HG02938 (cell line): ENCODE data around the gene GNA12.
"Not testable (repeated sequence)": the region's sequence is repeated elsewhere in the genome, so short reads cannot be mapped to it uniquely, and the experiment has no call there.

Source experiments
- ATAC-seq: cut with Tn5 transposase; IDR thresholded peaks from one replicate; pipeline ENCODE4 v1.9.1; 2021; ENCODE audit warnings: mild to moderate bottlenecking, moderate library complexity; ENCODE audit not compliant: unreplicated experiment

The GNA12 gene

DNA sequence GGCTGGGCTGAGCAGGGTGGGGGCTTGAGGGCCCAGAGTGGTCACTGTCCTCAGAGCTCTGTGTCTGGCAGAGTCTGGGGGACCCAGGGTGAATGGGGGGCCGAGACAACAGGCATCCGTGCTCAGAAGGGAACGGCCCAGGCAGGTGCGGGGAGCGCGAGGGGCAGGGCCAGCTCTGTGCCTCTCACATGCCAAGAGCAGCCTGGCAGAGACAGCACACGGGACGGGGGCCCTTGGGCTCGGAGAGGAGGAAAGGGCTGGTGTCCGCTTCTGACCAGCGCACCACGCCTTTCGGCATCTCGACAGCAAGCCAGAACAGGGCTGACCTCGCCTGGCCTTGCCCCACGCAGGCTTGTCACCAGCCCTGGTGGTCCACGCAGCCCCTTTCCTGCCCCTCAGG lies 142.7 kb downstream of the GNA12 start:
- no peak for ATAC-seq

- ATAC-seq, result no peak
Measured at GRCh38 chr7:2700141-2700850, 143.8 kb downstream of the GNA12 start.

GRCh38 chr7:2699289-2699620 lies 144.9 kb downstream of the GNA12 start:
- ATAC-seq, result no peak

- peak; percentile 95 for ATAC-seq
Measured at GRCh38 chr7:2698581-2699288, 145.4 kb downstream of the GNA12 start.

DNA sequence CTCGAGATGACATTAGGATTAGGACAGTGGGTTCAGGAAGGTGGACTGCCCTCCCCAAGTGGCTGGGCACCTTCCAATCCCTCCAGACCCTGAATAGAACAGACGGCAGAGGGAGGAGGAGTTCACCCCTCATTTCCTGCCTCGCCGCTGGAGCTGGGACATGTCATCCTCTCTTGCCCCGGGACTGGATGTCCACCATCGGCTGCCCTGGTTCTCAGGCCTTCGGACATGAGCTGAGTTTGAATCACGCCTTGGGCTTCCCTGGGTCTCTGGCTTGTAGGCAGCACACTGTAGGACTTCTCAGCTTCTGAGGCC lies 150.0 kb downstream of the GNA12 start:
- ATAC-seq, result not testable (repeated sequence)

DNA sequence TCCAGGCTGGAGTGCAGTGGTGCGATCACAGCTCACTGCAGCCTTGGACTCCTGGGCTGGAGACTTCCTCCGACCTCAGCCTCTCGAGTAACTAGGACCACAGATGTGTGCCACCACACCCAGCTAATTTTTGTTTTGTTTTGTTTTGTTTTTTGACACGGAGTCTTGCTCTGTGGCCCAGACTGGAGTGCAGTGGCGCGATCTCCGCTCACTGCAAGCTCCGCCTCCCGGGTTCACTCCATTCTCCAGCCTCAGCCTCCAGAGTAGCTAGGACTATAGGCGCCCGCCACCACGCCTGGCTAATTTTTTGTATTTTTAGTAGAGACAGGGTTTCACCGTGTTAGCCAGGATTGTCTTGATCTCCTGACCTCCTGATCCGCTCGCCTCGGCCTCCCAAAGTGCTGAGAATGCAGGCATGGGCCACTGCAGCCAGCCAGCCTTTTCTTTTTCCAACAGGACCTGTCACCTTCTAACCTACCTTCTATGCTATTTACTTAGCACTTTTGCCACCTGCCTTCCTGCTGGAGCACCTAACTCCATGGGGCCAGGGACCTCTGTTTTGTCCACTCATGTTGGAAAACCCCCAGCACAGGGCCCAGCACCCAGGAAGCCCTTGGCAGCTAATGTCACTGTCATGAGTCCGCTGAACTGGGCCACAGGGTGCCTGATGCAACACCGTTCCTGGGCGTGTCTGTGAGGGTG lies 150.5 kb downstream of the GNA12 start:
- ATAC-seq, result not testable (repeated sequence)

- ATAC-seq, result no peak
Measured at GRCh38 chr7:2692543-2692942, 151.6 kb downstream of the GNA12 start.

- not testable (repeated sequence) for ATAC-seq
Measured at GRCh38 chr7:2691932-2692439, 152.1 kb downstream of the GNA12 start.

- no peak for ATAC-seq
Measured at GRCh38 chr7:2691011-2691707, 152.9 kb downstream of the GNA12 start.

- no peak for ATAC-seq
Measured at GRCh38 chr7:2689951-2690705, 154.0 kb downstream of the GNA12 start.

DNA sequence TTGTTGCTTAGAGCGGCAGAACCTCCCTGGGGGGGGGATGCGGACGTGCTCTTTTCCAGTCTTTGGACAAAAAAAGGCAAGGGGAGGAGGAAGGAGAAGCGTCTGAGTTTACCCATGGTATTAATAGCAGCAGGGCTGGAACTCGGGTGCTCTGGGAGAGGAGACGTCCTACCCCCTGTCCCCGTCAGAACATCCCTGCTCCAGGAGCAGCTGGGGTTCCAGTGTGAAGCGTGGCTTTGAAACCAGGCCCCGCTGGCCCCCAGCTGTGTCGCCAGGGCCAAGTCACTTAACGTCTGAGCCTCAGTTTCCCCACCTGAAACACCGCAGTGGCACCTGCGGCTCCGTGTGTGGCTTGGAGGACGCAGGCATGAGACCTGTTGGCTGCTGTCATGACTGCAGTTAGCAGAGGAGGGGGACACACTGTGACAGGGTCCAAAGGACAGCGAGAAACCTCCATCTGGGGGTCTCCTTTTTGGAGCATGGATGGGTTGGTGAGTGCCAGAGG lies 154.7 kb downstream of the GNA12 start:
- no peak for ATAC-seq

DNA sequence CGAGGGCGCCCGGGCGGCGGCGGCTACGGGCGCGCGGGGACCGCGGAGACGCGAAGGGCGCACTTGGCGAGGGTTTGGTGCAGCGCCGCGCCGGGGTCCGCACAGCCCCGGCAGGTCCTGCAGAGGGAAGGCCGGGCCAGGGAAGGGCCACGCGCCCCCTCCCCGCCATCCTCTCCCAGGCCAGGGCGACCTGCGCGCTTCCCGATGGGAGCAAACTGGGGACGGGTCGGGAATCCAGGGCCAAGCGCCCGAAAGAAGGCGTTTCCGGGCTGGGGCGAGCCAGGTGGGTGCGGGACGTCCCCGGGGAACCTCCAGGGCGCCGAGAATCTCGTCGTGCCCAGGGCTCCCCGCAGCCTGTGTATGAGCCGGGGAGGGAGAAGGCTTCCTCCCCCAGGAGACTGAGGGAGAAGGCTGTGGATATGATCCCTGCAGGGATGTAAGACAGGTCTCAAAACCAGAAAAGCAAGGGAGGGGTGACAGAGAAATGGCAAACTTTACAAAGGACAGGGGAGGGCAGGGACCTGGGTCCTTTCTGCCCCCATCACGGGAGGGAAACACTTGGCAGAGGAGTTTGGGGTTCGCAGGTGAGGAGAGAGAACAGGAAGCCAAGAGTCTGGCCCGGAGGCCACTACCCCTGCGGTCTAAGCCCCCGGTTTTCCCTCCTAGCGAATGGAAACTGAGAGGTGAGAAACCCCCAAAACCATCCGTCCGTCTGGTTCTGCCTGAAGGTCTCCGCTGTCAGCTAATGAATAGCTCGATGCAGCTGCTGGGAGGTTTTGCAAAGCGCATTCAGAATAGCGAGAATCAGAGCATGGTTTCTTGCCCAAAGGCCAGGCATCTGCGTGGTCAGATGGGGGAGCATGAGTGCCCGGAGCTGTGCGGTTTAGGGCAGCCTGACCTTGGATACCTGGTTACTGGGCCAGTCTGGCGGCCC lies 155.4 kb downstream of the GNA12 start:
- ATAC-seq, result peak; percentile 83

DNA sequence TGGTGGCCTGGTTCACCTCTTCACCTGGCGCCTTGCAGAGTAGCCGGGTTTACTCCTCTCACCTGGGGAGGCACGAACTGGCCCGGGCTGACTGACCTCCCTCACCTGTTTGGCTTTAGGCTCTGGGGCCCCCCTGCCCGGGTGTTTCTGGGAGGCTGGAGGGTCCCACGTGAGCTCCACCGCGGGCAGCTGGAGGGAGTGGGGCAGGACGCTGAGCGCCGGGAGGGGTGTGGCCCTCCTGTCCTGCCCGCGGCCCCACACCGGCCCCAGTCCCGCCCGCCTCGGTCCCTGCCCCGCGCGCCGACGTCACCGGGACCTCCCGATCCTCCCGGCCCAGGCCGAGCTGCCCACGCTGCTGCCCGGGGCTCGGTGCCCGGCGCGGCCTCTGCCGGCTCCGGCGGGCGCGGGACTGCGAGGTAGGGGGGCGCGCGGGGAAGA lies 156.2 kb downstream of the GNA12 start, which contains the start of gene AMZ1:
TSS of gene AMZ1 (plus strand) at position 322 of the 438 bp plus-strand sequence. CDS start 12,250 bp downstream, outside the sequence.
- no peak for ATAC-seq

GRCh38 chr7:2687338-2687869 lies 156.7 kb downstream of the GNA12 start:
- no peak for ATAC-seq

DNA sequence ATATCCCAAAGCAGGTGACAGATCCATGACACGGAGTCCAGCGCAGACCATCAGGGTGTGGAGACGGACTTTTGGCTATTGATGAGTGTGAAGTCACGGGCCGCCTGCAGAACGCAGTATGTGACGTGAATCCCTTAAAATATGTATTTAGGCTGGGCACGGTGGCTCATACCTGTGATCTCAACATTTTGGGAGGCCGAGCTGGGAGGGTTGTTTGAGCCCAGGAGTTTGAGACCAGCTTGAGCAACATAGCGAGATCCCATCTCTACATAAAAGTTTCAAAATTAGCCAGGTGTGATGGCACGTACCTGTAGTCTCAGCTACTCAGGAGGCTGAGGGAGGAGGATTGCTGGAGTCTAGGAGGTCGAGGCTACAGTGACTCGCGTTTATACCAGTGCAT lies 158.0 kb downstream of the GNA12 start:
- no peak for ATAC-seq

GRCh38 chr7:2684501-2684900 lies 159.6 kb downstream of the GNA12 start:
- no peak for ATAC-seq

GRCh38 chr7:2681929-2682799 lies 161.9 kb downstream of the GNA12 start:
- ATAC-seq, result no peak
